HUES64 (cell line): ENCODE data around the gene TMEM139.
"Not testable (repeated sequence)": the region's sequence is repeated elsewhere in the genome, so short reads cannot be mapped to it uniquely, and the experiment has no call there.

Experiments
- H3K27ac ChIP-seq: 2 replicates; pipeline ENCODE4 v1.7.0; 2013; ENCODE audit warnings: low read depth, low read length, inconsistent platforms
- H3K27me3 ChIP-seq: 2 replicates; pipeline ENCODE4 v1.6.1; 2013; ENCODE audit warnings: mild to moderate bottlenecking, low read length; ENCODE audit not compliant: insufficient read depth
- H3K36me3 ChIP-seq: 2 replicates; pipeline ENCODE4 v1.6.1; 2013; ENCODE audit warnings: mild to moderate bottlenecking, low read length; ENCODE audit not compliant: insufficient read depth
- H3K4me1 ChIP-seq: 2 replicates; pipeline ENCODE4 v1.6.1; 2013; ENCODE audit warnings: mild to moderate bottlenecking, low read length, moderate library complexity; ENCODE audit not compliant: insufficient read depth
- H3K4me3 ChIP-seq: 2 replicates; pipeline ENCODE4 v1.5.1; 2013; ENCODE audit warnings: mild to moderate bottlenecking, low read length, moderate library complexity
- H3K9ac ChIP-seq: 2 replicates; pipeline ENCODE4 v1.6.1; 2013; ENCODE audit warnings: mild to moderate bottlenecking, low read depth, low read length
- H3K9me3 ChIP-seq: 2 replicates; pipeline ENCODE4 v1.6.1; 2013; ENCODE audit warnings: low read depth, low read length; ENCODE audit not compliant: insufficient read depth
- WGBS: fragments of 150-250, 120-280 bp; methylation state at CpG from one replicate; pipeline ENCODE4 v1.1.7; 2013; ENCODE audit warnings: missing lambda C conversion rate; 5-methylcytosine and 5-hydroxymethylcytosine counted together

The TMEM139 gene

GRCh38 chr7:143289888-143290287 lies 5.1 kb downstream of the TMEM139 start:
- peaks cover 22% of the 10 kb centered on the region for H3K27me3 ChIP-seq
- 83% methylated on average over 4 of the region's 4 CpGs for WGBS
- not testable (repeated sequence) for H3K27ac ChIP-seq, H3K9ac ChIP-seq, H3K9me3 ChIP-seq
- H3K36me3 ChIP-seq, result peaks cover 46% of the 10 kb centered on the region
- peak overlapping the region; percentile 91 for H3K4me3 ChIP-seq
- H3K4me1 ChIP-seq, result peaks cover 12% of the 10 kb centered on the region

- peaks cover 50% of the 10 kb centered on the region for H3K36me3 ChIP-seq
- no peak overlapping the region for H3K27ac ChIP-seq
- WGBS, result 98% methylated on average over 4 of the region's 4 CpGs
- H3K9ac ChIP-seq, result no peak overlapping the region
- peaks cover 6% of the 10 kb centered on the region; the same call in 1 of the 2 replicates for H3K9me3 ChIP-seq
- H3K4me3 ChIP-seq, result no peak overlapping the region; the same call in 1 of the 2 replicates
- H3K27me3 ChIP-seq, result peaks cover 22% of the 10 kb centered on the region
- peaks cover 8% of the 10 kb centered on the region for H3K4me1 ChIP-seq
Observed at GRCh38 chr7:143290293-143290692, 5.5 kb downstream of the TMEM139 start.

- Histone ChIP-seq H3K27ac (no peak overlapping the region), H3K4me3 (no peak overlapping the region), H3K9me3 (no peaks in the 10 kb centered on the region), H3K27me3 (no peaks in the 10 kb centered on the region), H3K4me1 (peaks cover 6% of the 10 kb centered on the region; the same call in 1 of the 2 replicates), H3K36me3 (peaks cover 73% of the 10 kb centered on the region), H3K9ac (no peak overlapping the region)
- 93% methylated on average over 5 of the region's 5 CpGs for WGBS
Observed at GRCh38 chr7:143292876-143293275, 8.1 kb downstream of the TMEM139 start.

GRCh38 chr7:143295870-143296269 lies 11.1 kb downstream of the TMEM139 start:
- H3K9ac ChIP-seq, result no peak overlapping the region
- H3K4me3 ChIP-seq, result no peak overlapping the region
- H3K4me1 ChIP-seq, result no peaks in the 10 kb centered on the region
- H3K36me3 ChIP-seq, result peaks cover 97% of the 10 kb centered on the region
- H3K9me3 ChIP-seq, result no peaks in the 10 kb centered on the region
- H3K27ac ChIP-seq, result no peak overlapping the region
- no peaks in the 10 kb centered on the region for H3K27me3 ChIP-seq

GRCh38 chr7:143296686-143297085 lies 11.9 kb downstream of the TMEM139 start:
- peaks cover 97% of the 10 kb centered on the region for H3K36me3 ChIP-seq
- H3K27ac ChIP-seq, result no peak overlapping the region
- WGBS, result 94% methylated on average over 2 of the region's 2 CpGs
- no peaks in the 10 kb centered on the region for H3K27me3 ChIP-seq
- H3K9ac ChIP-seq, result no peak overlapping the region
- no peaks in the 10 kb centered on the region for H3K4me1 ChIP-seq
- H3K9me3 ChIP-seq, result no peaks in the 10 kb centered on the region
- no peak overlapping the region for H3K4me3 ChIP-seq

- H3K9ac ChIP-seq, result no peak overlapping the region
- no peak overlapping the region for H3K27ac ChIP-seq
- H3K4me3 ChIP-seq, result no peak overlapping the region
- H3K9me3 ChIP-seq, result no peaks in the 10 kb centered on the region
- no peaks in the 10 kb centered on the region for H3K4me1 ChIP-seq
- H3K27me3 ChIP-seq, result no peaks in the 10 kb centered on the region
- 98% methylated on average over 2 of the region's 2 CpGs for WGBS
- H3K36me3 ChIP-seq, result peaks cover 98% of the 10 kb centered on the region
Observed at GRCh38 chr7:143299346-143299745, 14.6 kb downstream of the TMEM139 start.

GRCh38 chr7:143299840-143300239 lies 15.1 kb downstream of the TMEM139 start:
- WGBS, result 87% methylated on average over 8 of the region's 8 CpGs
- no peak overlapping the region for H3K27ac ChIP-seq
- H3K4me3 ChIP-seq, result no peak overlapping the region

GRCh38 chr7:143300959-143301935 lies 16.5 kb downstream of the TMEM139 start:
- no peak overlapping the region for H3K9ac ChIP-seq
- no peaks in the 10 kb centered on the region for H3K4me1 ChIP-seq
- no peaks in the 10 kb centered on the region for H3K27me3 ChIP-seq
- H3K27ac ChIP-seq, result no peak overlapping the region
- WGBS, result 97% methylated on average over 7 of the region's 8 CpGs
- H3K36me3 ChIP-seq, result peaks cover 96% of the 10 kb centered on the region
- no peaks in the 10 kb centered on the region for H3K9me3 ChIP-seq
- no peak overlapping the region for H3K4me3 ChIP-seq

More at GRCh38 chr7:143299840-143300239, 15.1 kb downstream of the TMEM139 start:
- Histone ChIP-seq H3K27me3 (no peaks in the 10 kb centered on the region), H3K36me3 (peaks cover 98% of the 10 kb centered on the region), H3K9ac (no peak overlapping the region), H3K9me3 (no peaks in the 10 kb centered on the region), H3K4me1 (no peaks in the 10 kb centered on the region)

- Histone ChIP-seq H3K4me1 (no peaks in the 10 kb centered on the region), H3K27me3 (no peaks in the 10 kb centered on the region), H3K4me3 (no peak overlapping the region), H3K9me3 (no peaks in the 10 kb centered on the region), H3K36me3 (peaks cover 97% of the 10 kb centered on the region), H3K27ac (no peak overlapping the region), H3K9ac (no peak overlapping the region)
- 95% methylated on average over 8 of the region's 10 CpGs for WGBS
Observed at GRCh38 chr7:143303733-143304132, 19.0 kb downstream of the TMEM139 start.

- Histone ChIP-seq H3K9ac (no peak overlapping the region), H3K36me3 (peaks cover 89% of the 10 kb centered on the region), H3K27me3 (no peaks in the 10 kb centered on the region), H3K9me3 (no peaks in the 10 kb centered on the region), H3K4me1 (no peaks in the 10 kb centered on the region), H3K27ac (no peak overlapping the region), H3K4me3 (no peak overlapping the region)
- WGBS, result 96% methylated on average over 6 of the region's 6 CpGs
Observed at GRCh38 chr7:143304938-143305337, 20.2 kb downstream of the TMEM139 start.

GRCh38 chr7:143305423-143306070 lies 20.8 kb downstream of the TMEM139 start:
- H3K27ac ChIP-seq, result no peak overlapping the region
- WGBS, result 88% methylated on average over 10 of the region's 10 CpGs
- H3K9me3 ChIP-seq, result no peaks in the 10 kb centered on the region

More at GRCh38 chr7:143305423-143306070, 20.8 kb downstream of the TMEM139 start:
- Histone ChIP-seq H3K36me3 (peaks cover 83% of the 10 kb centered on the region), H3K9ac (no peak overlapping the region), H3K4me1 (no peaks in the 10 kb centered on the region), H3K4me3 (no peak overlapping the region), H3K27me3 (no peaks in the 10 kb centered on the region)
